Measurements from ENCODE around the gene CYB5RL.

GRCh38 chr1:54234284-54234683 lies 34.5 kb upstream of the CYB5RL start:
- TF ChIP-seq CTCF (conservative IDR thresholded peaks at IDR 0.05 in 1 of 2, IDR thresholded peaks at IDR 0.05 in 1 of 2; ENCODE audit: extremely low read depth in 1 of 2, insufficient read depth in 1 of 2, low read depth in 1 of 2, low read length in 2 of 2) (no peak), EZH2 (IDR thresholded peaks at IDR 0.05; ENCODE audit: borderline replicate concordance, low read length) (no peak)
